ENCODE results near the gene SPATA19.

SPATA19 gene

DNA sequence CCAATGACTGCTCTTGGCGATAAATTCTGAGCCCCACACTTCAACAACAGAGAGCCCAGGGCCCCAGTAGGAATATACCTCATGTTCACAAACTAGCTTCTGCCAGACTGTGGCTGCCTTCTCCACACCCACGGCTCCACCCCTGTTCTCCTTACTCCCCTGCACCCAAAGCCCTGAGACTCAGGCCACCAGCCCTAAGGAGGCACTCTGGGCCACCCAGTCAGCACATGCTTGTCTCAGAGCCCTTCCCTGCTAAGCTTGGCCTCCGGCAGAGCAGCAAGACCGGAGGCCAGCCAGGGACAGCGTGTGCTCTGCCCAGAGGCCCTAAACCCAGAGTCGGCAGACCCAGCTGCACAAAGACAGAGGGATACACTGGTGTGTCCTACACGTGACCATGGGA lies 27.9 kb downstream of the SPATA19 start:
- TF ChIP-seq, protein P1, sequence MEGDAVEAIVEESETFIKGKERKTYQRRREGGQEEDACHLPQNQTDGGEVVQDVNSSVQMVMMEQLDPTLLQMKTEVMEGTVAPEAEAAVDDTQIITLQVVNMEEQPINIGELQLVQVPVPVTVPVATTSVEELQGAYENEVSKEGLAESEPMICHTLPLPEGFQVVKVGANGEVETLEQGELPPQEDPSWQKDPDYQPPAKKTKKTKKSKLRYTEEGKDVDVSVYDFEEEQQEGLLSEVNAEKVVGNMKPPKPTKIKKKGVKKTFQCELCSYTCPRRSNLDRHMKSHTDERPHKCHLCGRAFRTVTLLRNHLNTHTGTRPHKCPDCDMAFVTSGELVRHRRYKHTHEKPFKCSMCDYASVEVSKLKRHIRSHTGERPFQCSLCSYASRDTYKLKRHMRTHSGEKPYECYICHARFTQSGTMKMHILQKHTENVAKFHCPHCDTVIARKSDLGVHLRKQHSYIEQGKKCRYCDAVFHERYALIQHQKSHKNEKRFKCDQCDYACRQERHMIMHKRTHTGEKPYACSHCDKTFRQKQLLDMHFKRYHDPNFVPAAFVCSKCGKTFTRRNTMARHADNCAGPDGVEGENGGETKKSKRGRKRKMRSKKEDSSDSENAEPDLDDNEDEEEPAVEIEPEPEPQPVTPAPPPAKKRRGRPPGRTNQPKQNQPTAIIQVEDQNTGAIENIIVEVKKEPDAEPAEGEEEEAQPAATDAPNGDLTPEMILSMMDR (IDR thresholded peaks at IDR 0.05; ENCODE audit: low read depth, low read length) = no peak
- no peak overlapping the region for H3K4me3 ChIP-seq (ENCODE audit: low read depth, low read length)

DNA sequence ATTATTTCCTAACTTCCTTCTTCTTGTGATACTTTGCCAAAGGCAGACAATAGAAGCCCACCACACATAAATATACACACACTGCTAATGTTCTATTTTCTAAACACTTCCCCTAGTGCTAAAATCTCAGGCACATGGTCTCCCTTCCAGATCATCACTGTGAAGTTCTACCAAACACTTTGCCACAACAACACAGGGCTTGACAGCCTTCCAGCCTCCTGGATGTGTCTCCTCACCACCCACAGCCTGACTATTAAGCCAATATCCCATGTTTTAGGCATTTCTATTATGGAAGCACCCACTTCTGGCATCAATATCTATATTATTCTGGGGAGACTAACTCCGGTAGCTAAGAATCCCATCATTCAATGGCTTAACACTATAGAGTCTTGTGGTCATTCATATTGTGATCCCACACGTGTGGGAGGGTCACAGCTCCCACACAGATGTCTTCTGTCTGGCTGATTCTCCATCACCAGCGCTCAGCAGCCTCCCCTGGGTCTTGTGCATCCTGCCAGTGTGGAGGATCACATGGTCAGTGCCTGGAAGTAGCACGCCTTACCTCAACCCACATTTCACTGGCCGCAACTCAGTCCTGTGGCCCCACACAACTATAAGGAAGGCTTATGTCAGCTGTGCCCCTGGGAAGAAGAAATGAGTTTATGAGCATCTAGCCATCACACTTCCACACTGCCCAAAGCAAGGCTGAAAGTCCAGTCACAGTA lies 29.0 kb downstream of the SPATA19 start:
- TF ChIP-seq, protein P1 (IDR thresholded peaks at IDR 0.05; ENCODE audit: low read depth, low read length) = no peak
- no peak overlapping the region for H3K4me3 ChIP-seq (ENCODE audit: low read depth, low read length)

DNA sequence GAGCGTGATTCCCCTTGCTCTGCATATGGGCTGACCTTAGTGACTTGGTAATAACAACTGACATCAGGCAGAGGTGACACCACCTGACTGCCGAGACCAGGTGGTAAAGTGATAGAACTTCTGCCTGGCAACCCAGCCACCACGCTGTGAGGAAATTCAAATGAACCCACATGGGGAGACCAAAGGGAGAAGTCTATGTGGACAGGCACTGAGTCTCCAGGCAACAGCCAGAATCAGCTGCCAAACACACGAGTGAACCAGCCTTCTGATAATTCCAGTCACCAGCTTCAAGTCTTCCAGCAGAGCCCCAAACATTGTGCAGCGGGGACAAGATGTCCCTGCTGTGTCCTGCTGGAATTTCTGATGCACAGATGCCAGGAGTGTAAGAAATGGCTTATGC lies 29.7 kb downstream of the SPATA19 start:
- H3K4me3 ChIP-seq (ENCODE audit: low read depth, low read length) = no peak overlapping the region
- TF ChIP-seq, protein P1 (IDR thresholded peaks at IDR 0.05; ENCODE audit: low read depth, low read length) = no peak

DNA sequence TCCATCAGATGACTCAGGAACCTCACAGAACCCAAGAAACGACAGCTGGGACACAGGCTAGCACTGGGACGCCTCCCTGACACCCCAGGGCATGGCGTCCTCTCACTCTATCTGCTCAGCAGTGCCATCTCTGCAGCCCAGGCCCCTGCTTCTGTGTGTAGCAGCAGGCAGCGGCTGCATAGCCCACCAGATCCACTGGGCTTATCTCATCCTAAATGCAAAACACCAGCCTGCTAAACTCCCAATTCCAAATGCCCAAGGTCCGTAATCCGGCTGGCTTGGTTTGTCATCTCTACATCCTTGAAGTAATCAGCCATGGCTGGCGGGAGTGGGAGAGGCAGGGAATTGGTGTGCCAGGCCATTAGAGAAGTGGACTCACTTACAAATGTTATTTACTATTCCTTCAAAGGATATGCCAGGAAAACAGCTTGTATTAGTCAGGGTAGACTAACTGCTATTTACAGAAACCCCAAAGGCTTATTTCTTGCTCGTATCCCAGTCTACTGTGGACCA lies 30.7 kb downstream of the SPATA19 start:
- H3K4me3 ChIP-seq (ENCODE audit: low read depth, low read length) = no peak overlapping the region
- TF ChIP-seq, protein P1 (IDR thresholded peaks at IDR 0.05; ENCODE audit: low read depth, low read length) = no peak

DNA sequence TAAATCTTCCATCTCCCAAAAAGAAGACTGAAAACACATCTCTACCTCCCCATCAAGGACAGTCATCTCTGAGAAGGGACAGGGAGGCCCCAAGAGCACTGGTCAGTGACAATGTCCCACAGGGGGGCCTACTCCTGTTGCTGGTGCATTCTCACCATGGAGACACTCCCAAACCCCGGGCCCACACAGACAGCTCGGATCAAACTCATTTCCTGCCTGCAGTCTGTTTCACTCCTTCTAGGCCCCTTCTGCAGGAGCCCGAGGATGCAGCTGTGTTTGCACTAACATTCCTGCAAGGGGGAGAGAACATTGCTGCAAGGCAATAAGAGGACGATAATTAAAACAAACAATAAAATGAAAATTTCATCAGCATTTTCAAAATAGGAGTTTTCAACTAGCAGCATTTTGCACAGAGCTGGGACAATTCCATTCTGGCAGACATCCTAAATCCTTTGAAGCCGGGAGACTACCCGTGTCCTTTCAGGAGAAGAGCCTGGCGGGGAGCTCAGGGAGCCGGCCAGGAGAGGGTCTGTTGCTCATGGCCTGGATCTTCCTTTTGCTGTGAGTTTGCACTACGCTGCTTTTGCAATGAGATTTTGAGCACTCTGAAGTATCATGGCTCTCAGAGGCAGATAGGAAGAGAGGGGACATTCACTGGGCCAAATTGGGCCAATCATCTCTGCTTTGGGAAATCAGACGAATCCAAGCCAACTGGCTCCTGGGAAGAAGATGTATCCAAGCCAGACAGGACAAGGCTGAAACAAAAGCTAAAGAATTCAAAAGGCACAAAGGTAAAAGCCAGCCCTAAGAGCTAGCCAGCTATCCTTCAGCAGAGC lies 33.2 kb downstream of the SPATA19 start:
- TF ChIP-seq, protein P1 (IDR thresholded peaks at IDR 0.05; ENCODE audit: low read depth, low read length) = no peak
- H3K4me3 ChIP-seq (ENCODE audit: low read depth, low read length) = no peak overlapping the region

DNA sequence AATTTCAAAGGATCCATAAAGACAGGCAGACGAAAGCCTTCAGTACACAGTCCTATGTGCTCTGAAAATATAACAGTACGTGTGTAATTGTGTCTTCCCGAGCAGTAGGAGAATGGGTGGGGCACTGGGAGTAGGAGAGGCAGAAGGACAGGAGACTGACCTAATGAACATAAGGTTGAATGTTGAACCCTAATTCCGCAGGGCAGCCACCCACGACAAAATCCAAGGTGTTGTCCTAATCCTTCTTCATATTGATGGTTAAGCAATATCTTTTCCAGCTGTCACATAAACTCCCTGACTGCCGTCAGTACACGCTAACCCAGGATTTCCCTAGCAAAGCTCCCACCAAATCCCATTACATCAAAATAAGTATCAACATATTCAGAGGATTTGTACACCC lies 34.5 kb downstream of the SPATA19 start:
- H3K4me3 ChIP-seq (ENCODE audit: low read depth, low read length) = no peak overlapping the region
- TF ChIP-seq, protein P1 (IDR thresholded peaks at IDR 0.05; ENCODE audit: low read depth, low read length) = no peak

Measured in WI38 (cell line).